HL-60 (cell line): ENCODE data around the gene TTC1.

Source experiments
- DNase-seq, 2 experiments: peaks; one replicate each; pipeline ENCODE4 v3.0.0-alpha.2; 2010 to 2020; ENCODE audit warnings: low read depth in 1 of 2, low spot score in 1 of 2
- H3K27ac ChIP-seq: fragments of 250-450 bp; sonication (Bioruptor Pico); replicated peaks from 2 replicates; pipeline ENCODE4 v1.5.1; 2020; ENCODE audit warnings: mild to moderate bottlenecking, moderate library complexity
- H3K27me3 ChIP-seq: fragments of 250-450 bp; sonication (Bioruptor Pico); 2 replicates; pipeline ENCODE4 v1.5.1; 2021; ENCODE audit warnings: mild to moderate bottlenecking, moderate library complexity; ENCODE audit not compliant: insufficient read depth, poor library complexity, severe bottlenecking
- H3K4me3 ChIP-seq: replicated peaks from 2 replicates; pipeline ENCODE4 v1.5.1; 2011; ENCODE audit warnings: mild to moderate bottlenecking, control low read depth, low read length; ENCODE audit not compliant: insufficient read depth
- CTCF ChIP-seq: IDR thresholded peaks from one replicate; pipeline ENCODE4 v1.5.1; 2011; ENCODE audit warnings: low read length, control low read depth, inconsistent platforms; ENCODE audit not compliant: insufficient read depth
- GABPA ChIP-seq: IDR thresholded peaks from 2 replicates; pipeline ENCODE4 v1.6.1; 2012; ENCODE audit warnings: low read depth
- POLR2AphosphoS5 ChIP-seq: IDR thresholded peaks from 2 replicates; pipeline ENCODE4 v1.6.1; 2012; ENCODE audit warnings: low read depth
- SPI1 ChIP-seq: IDR thresholded peaks from 2 replicates; pipeline ENCODE4 v1.6.1; 2012; ENCODE audit warnings: low read depth, mild to moderate bottlenecking, borderline replicate concordance
- TF ChIP-seq, protein P1 (sequence below): IDR thresholded peaks from 2 replicates; pipeline ENCODE4 v1.6.1; 2012; ENCODE audit warnings: low read depth; ENCODE audit not compliant: insufficient replicate concordance

TTC1 gene

GRCh38 chr5:160079753-160080152, 70.8 kb downstream of the TTC1 start:
- H3K27ac ChIP-seq: no peak overlapping the region
- TF ChIP-seq SPI1 (no peak), POLR2AphosphoS5 (no peak), GABPA (no peak), CTCF (no peak)
- TF ChIP-seq, protein P1, sequence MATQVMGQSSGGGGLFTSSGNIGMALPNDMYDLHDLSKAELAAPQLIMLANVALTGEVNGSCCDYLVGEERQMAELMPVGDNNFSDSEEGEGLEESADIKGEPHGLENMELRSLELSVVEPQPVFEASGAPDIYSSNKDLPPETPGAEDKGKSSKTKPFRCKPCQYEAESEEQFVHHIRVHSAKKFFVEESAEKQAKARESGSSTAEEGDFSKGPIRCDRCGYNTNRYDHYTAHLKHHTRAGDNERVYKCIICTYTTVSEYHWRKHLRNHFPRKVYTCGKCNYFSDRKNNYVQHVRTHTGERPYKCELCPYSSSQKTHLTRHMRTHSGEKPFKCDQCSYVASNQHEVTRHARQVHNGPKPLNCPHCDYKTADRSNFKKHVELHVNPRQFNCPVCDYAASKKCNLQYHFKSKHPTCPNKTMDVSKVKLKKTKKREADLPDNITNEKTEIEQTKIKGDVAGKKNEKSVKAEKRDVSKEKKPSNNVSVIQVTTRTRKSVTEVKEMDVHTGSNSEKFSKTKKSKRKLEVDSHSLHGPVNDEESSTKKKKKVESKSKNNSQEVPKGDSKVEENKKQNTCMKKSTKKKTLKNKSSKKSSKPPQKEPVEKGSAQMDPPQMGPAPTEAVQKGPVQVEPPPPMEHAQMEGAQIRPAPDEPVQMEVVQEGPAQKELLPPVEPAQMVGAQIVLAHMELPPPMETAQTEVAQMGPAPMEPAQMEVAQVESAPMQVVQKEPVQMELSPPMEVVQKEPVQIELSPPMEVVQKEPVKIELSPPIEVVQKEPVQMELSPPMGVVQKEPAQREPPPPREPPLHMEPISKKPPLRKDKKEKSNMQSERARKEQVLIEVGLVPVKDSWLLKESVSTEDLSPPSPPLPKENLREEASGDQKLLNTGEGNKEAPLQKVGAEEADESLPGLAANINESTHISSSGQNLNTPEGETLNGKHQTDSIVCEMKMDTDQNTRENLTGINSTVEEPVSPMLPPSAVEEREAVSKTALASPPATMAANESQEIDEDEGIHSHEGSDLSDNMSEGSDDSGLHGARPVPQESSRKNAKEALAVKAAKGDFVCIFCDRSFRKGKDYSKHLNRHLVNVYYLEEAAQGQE: no peak
- no peak overlapping the region for H3K4me3 ChIP-seq
- DNase-seq: no peak
- no peaks in the 10 kb centered on the region for H3K27me3 ChIP-seq

GRCh38 chr5:160081495-160081894, 72.6 kb downstream of the TTC1 start:
- no peak overlapping the region for H3K27ac ChIP-seq
- no peak for DNase-seq
- TF ChIP-seq GABPA: no peak
- no peaks in the 10 kb centered on the region for H3K27me3 ChIP-seq
- no peak overlapping the region for H3K4me3 ChIP-seq

- no peak for TF ChIP-seq CTCF
- TF ChIP-seq, protein P1: no peak
- TF ChIP-seq SPI1: no peak
- no peak for TF ChIP-seq GABPA
- no peak for TF ChIP-seq POLR2AphosphoS5
- Histone ChIP-seq H3K27ac (no peak overlapping the region), H3K4me3 (no peak overlapping the region), H3K27me3 (no peaks in the 10 kb centered on the region)
- no peak for DNase-seq
Observed at GRCh38 chr5:160082614-160083500, 73.9 kb downstream of the TTC1 start.

GRCh38 chr5:160083501-160083900, 74.6 kb downstream of the TTC1 start:
- Histone ChIP-seq H3K27me3 (no peaks in the 10 kb centered on the region), H3K4me3 (no peak overlapping the region), H3K27ac (no peak overlapping the region)
- no peak for DNase-seq
- TF ChIP-seq, protein P1: no peak
- no peak for TF ChIP-seq SPI1
- TF ChIP-seq CTCF: no peak
- TF ChIP-seq GABPA: no peak
- no peak for TF ChIP-seq POLR2AphosphoS5
